HEK293 (cell line): ENCODE data around the gene MAP2K6.

Source experiments
- ELK4 ChIP-seq: IDR thresholded peaks from 2 replicates; pipeline ENCODE4 v1.6.1; 2011; ENCODE audit warnings: mild to moderate bottlenecking, low read depth, low read length, borderline replicate concordance
- PRDM4 ChIP-seq: fragments of 450-650 bp; formaldehyde crosslinking; IDR thresholded peaks from 2 replicates; pipeline ENCODE4 v1.5.1; 2017; ENCODE audit warnings: missing biosample characterization, missing genetic modification characterization
- REST ChIP-seq: fragments of 450-650 bp; formaldehyde crosslinking; IDR thresholded peaks from 2 replicates; pipeline ENCODE4 v1.5.1; 2016; ENCODE audit warnings: missing biosample characterization, missing genetic modification characterization
- TRIM28 ChIP-seq: IDR thresholded peaks from 2 replicates; pipeline ENCODE4 v1.6.1; 2011; ENCODE audit warnings: low read length, control low read depth, borderline replicate concordance
- ZNF133 ChIP-seq: fragments of 450-650 bp; formaldehyde crosslinking; IDR thresholded peaks from 2 replicates; pipeline ENCODE4 v1.5.1; 2016; ENCODE audit warnings: missing biosample characterization, missing genetic modification characterization
- ZNF19 ChIP-seq: fragments of 450-650 bp; formaldehyde crosslinking; IDR thresholded peaks from 2 replicates; pipeline ENCODE4; 2016; ENCODE audit warnings: missing biosample characterization, missing genetic modification characterization, low read depth
- ZNF670 ChIP-seq: fragments of 450-650 bp; formaldehyde crosslinking; IDR thresholded peaks from 2 replicates; pipeline ENCODE4 v1.5.1; 2016; ENCODE audit warnings: missing biosample characterization, missing genetic modification characterization, low read depth
- TF ChIP-seq, protein P1 (sequence below): fragments of 450-650 bp; formaldehyde crosslinking; IDR thresholded peaks from 2 replicates; pipeline ENCODE4 v1.5.1; 2016; ENCODE audit warnings: missing biosample characterization, missing genetic modification characterization

DNA sequence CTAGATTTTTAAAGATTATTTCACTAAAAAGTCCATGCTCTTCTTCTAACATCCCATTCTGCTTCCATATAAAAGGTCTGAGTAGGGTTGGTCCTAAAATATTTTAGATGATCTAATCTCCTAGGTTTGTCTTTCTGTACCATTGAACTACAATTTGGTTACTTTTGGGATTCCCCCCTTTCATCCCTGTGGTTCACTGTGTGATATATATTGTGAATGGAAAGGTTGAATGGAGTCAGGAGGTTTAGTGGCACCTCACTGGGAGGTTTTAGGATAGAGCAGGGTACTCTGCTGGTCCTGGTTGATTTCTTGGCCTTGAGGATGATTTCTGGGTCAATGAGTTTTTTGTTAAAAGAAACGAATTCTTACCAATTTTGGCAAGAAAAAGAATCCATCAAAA, 29.5 kb downstream of the MAP2K6 start:
- no peak for TF ChIP-seq PRDM4 (tag by site-specific recombination)
- TF ChIP-seq ZNF670 (tag by site-specific recombination) = no peak
- TF ChIP-seq ZNF19 (tag by site-specific recombination) = no peak
- TF ChIP-seq, protein P1, sequence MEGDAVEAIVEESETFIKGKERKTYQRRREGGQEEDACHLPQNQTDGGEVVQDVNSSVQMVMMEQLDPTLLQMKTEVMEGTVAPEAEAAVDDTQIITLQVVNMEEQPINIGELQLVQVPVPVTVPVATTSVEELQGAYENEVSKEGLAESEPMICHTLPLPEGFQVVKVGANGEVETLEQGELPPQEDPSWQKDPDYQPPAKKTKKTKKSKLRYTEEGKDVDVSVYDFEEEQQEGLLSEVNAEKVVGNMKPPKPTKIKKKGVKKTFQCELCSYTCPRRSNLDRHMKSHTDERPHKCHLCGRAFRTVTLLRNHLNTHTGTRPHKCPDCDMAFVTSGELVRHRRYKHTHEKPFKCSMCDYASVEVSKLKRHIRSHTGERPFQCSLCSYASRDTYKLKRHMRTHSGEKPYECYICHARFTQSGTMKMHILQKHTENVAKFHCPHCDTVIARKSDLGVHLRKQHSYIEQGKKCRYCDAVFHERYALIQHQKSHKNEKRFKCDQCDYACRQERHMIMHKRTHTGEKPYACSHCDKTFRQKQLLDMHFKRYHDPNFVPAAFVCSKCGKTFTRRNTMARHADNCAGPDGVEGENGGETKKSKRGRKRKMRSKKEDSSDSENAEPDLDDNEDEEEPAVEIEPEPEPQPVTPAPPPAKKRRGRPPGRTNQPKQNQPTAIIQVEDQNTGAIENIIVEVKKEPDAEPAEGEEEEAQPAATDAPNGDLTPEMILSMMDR = no peak
- TF ChIP-seq TRIM28 = no peak
- TF ChIP-seq ELK4 = no peak
- TF ChIP-seq ZNF133 (tag by site-specific recombination) = no peak
- TF ChIP-seq REST (tag by site-specific recombination) = no peak
